Ureter (tissue), 1 donor: Measurements from ENCODE around the gene SMIM35. TPM values are rescaled to one million over a fixed set of nuclear protein-coding genes. Genes with fewer than 3 reads are reported as not detected.

Experiments used
- DNase-seq: peaks from one replicate; pipeline ENCODE4 v3.0.0-alpha.2; 2020; ENCODE audit warnings: low spot score
- total RNA-seq: library from RNA; stranded (reverse); gene quantifications from one replicate; pipeline ENCODE4 v1.2.4, GENCODE V29; 2023
- donor health status: DM: yes; HTN: yes; CAD: no.

SMIM35 gene
- total RNA-seq, 1 donor from 2014 or later: 0.13 TPM

DNA sequence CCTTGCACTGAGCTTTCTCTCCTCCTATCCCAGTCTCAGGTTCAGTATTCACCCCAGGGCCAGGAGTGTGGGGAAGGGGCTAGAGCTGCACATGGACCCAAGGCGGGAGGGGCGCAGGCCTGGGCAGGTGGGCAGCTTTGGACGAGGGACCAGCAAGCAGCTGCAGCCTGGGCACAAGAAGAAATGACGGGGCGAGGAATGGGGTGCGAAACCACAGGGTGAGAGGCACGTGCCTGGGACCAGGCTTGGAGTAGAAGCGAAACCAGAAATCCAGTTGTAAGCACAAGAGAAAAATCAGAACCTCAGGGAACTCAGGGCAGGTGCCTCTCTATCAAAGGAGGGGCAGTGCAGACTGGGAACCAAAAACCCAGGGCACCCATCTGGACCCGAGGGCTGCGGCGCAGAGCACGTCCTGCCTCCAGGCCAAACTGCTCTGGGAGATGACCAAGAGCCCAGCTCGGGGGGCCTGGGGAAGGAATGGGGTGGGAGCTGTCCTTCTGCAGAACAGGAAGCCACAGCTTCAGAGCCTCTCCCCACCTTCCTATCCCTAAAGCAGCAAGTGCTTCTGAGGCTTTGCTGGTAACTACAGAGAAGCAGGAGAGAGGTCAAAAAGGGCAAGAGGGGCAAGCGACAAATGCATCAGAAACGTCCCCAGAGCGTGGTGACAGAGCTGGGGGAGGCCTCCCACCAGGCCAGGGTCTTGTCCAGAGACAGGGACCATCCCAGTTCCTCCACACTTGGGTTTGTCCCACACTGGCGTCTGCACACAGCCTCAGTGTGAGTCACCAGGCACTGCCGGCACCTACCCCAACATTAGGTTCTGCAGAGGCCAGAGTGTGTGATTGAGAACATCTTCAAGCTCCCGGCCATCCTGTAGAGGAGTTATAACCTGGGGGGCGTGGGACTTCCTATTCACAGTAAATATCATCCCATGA is 28.2 kb downstream of the SMIM35 start:
- DNase-seq: no peak

DNA sequence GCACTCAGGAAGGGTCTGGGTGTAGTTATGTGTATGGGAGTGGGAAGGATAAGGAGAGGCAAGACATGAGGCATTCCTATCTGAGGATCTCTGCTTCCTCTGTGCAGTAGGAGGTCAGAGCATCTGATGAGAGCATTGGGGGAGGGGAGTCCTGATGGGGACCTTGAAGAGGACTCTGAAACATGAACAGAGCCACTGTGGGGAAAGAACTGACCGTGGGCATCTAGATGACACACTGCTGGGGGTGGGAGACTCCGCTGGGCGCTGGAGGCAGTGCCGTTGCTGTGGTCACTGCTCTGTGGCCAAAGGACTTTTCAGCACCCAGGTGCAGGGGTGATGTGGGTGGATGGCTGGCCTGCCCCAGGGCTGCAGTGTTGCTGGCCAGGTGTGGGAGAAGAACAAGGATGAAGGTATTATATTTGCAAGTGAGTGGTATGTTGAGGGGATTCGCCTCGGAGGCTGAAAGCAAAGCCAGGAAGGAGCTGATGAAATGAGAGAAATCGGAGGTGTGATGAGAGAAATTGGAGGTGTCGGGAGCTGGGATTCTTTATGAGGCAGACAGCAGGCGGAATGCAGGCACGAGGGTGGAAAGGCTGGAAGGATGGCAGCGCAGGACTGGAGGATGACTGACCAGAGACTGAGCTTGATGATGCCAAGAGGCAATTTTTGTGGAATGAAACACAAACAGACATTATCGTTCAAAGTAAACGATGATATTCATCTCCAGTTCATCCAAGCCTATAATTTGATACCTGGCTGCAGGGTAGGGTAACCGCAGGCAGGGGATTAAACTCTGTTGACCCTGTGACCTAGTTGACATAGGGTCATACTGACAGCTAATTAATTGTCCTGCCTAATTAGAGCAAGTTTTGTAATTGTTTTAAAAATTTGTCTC is 29.3 kb downstream of the SMIM35 start:
- no peak for DNase-seq

DNA sequence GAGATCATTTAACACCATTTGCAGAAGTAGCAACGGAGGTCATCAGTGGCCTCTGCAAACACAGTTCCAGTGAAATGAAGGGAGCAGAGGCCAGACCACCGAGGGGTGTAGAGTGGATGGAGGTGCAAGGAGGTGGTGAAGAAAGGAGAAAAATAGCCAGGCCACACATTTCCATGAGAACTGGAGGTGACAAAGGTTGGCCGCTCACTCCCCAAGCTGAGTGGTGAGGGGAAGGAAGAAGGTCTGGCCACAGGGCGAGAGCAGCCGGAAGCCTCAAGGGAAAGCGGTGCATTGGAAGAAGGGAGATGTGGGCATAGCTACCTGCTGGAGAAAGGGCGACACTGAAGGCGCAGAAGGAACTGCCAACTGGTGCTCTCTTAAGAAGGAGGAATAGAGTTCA is 30.0 kb downstream of the SMIM35 start:
- peak; percentile 34 for DNase-seq

DNA sequence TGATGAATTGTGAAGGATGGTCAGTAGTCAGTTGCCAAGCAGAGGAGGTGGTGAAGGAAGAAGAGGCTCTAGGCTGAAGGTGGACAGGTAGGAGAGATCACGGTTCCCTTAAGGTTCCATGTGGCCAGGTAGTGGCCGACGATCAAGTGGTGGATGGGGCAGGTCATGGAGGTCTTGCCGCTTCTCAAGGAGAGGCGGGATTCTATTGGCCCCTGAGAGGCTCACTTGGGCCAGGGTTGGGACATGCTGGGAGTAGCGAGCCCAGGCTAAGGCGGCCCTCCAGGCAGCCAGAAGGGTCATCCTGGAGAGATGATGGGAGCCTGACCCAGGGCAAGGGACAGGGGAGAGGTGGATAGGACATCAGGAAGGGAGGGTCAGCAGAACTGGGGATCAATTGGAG is 30.8 kb downstream of the SMIM35 start:
- DNase-seq: peak; percentile 34

DNA sequence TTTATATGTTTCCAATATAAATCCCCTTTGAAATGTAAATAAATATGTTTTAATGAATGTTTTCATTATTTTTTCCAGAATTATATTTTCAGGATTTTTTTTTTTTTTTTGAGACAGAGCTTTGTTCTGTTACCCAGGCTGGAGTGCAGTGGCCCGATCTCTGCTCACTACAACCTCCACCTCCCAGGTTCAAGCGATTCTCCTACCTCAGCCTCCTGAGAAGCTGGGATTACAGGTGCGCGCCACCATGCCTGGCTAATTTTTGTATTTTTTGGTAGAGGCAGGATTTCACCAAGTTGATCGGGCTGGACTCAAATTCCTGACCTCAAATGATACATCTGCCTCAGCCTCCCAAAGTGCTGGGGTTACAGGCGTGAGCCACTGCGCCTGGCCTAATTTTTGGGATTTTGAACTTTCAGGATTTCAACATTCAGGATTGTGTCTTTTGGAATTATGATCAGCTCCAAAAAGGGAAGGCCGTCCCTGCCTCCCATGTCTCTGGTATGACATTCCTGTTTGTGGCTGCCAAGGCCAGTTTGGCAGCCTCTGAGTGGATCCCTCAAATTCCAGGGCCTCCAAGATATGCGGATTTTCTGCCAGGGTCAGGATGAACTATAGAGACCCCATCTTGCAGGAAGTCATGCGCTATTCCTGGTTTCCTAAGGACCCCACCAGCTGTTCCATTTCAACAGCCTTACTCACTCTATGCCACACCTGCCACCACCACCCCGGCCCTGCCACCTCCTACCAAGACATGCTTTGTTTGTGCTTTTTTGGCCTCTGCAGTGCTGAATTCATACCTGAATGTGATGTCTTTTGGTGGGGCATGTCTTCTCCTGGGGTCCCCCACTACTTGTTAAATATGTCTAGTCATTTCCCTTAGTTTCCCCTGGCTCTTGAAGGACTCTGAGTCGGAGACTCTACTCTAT is 31.8 kb downstream of the SMIM35 start:
- DNase-seq: peak; percentile 41

DNA sequence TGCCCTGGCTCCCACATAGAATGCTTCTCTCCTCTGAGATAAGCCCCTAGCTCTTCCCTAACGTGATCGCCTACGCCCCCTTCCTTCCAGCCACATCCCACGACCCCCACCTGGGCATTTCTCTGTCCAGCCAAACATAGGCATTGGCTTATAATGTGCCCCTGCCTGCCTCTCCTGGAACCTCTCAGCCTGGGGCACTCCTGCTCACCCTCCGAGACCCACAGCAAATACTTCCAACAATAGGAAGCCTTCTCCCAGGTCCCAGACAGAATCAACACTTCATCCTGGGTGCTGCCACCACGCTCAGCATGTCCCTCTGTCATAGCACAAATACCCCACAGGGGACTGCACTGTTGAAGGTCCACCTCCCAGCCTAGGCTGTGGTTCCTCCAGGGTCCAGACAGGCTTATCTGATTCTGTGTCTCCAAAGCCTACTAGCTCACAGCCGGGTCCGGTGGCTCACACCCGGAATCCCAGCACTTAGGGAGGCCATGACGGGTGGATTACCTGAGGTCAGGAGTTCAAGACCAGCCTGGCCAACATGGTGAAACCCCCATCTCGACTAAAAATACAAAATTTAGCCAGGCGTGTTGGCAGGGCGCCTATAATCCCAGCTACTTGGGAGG is 34.1 kb downstream of the SMIM35 start:
- DNase-seq: peak; percentile 34

DNA sequence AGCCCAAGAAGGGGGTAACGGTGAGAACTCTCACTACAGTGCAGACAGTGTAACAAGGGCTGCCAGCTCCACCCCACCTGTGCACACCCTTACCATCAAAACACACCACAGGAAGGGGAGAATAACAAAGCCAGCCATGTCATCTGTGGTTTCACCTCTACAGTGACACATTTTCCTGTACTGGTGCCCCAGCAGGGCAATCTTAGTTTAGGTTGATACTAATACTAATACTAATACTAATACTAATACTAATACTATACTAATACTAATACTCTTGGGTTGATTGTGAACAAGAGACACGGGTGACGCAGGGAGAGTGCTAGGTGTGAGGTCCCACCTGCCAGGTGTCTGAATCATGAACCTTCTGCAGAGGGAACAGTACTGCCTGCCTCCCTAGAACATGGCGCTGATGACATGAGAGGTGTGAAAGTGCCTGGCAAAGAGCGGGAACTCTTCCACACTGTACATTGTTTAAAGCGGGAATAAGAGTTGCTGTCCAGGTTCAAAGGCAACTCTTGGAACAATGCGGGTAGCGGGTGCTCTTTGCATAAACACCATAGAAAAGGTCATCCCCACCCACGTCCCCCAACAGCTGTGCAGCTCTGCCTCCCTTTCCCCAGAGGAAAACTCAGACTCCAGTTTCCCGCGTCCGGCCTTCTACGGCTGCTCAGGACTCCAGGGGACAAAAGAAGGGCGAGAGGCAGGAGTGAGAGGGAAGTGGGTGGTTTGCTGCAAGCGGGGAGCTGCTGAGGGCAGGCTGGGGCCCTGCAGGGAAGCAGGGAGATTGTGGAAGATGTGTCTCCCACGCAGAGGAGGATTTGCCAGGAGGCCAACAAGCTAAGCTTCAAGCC is 34.9 kb downstream of the SMIM35 start:
- DNase-seq: peak; percentile 40

DNA sequence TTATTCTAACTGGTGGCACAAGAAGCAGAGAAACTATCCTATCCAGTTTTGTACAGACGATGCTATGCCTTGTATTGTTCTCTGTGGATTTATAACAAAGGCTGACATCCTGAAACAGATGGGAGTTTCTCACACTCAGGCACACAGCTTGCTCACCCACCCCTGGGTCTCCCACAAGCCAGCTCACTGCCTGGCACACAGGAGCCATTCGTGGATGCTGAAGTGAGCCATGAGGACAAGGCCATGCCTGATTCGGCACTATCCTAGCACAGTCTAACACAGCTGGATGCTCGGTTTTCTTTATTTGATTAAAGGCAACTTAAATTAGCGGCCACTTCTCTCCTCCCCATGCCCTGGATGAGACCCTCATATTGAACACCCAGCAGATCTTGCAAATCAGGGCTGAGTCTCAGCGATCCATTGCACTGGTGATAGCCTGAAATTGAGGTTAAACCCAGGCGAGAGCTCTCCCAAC is 35.6 kb downstream of the SMIM35 start:
- DNase-seq: no peak

DNA sequence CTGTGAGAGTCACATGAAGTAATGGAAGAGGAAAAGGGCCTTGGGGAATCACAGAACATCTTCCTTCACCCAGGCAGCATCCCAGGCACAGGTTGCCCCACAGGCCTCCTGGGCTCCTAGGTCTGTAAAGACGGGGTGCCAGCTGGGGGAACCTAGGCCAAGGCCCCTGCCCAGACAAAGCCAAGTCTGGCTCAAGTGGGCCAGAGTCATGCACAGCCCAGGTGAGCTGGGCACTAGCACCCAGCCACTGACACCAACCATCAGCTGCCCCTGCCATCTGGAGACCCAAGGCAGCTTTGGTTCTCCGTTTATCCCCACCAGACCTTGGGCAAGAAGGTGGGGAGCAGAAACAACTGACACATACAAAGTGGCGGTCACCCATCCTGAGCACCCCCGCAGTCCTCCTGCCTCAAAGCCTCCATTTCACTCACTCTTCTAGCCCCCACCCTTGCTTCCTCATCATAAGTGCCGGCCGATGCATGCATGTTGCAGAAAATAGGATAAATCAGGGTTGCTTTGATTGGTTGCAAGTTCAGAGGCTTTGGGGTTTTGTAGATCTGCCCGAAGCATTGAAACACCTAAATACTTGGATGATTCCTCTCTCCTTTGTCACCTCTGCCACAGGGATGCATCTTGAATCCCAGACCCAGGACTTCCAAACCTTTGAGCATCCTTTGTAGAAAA is 36.4 kb downstream of the SMIM35 start:
- DNase-seq: peak; percentile 31

DNA sequence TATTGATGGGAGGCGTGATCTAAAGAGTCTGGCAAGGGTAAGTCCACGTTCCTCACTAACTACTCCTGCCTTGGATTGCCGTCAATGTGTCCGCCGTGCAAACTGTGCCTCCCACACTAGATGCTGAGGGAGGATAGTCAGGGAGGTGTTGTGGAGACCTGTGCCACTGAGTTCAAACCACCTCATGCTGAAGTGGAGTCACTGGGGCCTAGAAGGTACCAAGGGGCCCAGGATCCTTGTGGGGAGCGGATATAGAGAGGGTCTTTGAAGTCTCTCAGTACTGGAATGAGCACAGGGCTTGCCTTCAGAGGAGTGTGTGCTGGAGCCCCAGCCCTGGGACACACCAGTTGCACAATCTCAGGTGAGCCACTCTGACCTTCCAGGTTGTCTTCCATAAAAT is 37.0 kb downstream of the SMIM35 start:
- no peak for DNase-seq

DNA sequence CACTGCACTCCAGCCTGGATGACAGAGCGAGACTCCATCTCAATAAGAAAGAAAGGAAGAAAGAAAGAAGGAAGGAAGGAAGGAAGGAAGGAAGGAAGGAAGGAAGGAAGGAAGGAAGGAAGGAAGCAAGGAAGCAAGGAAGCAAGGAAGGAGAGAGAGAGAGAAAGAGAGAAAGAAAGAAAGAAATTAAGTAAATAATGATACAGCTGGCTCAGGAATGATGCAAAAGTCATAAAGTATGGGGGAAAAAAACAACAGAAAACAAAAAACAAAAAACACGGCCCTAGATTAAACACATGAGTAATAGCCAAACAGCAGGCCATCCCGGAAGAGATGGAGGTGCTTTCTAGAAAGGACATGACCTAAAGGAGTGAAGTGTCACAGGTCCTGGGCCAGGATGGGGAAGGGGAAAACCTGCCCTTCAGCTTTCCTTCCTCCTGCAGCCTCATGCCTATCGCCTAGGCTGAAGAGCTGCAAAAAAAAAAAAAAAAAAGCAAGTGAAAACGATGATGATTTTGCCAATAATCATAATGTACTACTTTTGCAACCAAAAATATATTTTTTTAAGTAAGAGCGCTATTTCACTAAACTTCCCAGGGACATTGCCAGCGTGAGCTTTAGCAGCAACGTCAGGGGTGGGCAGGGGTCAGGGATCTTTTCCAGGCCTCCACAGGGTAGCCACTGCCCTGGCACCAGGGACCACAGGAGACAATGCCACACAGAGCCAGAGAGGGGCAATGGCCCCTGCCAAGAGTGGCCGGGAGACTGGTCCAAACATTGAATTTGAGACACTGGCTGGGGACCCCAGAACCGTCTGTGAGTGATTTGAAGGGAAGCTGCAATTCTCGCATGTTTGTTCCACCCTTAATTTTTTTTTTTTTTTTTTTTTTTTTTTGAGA is 38.0 kb downstream of the SMIM35 start:
- peak; percentile 34 for DNase-seq

DNA sequence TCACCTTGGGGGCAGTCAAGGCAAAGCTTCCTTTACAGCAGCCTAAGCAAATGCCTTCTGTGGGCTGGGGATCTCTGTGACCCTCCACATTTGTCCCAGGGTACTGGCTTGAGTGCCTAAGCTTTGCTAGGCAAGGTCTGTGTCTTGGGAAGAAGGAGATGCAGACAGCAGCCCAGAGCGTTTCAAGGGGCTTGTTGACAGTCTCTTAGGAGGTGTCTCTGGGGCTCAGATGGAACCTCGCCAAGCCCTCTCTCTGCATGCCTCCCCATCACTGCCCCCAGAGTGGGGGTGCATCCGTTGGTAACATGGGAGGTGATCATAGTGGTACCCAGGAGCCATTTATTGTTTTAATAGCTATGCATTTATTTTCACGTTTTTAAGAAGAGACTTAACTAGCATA is 39.0 kb downstream of the SMIM35 start:
- DNase-seq: peak; percentile 28

DNA sequence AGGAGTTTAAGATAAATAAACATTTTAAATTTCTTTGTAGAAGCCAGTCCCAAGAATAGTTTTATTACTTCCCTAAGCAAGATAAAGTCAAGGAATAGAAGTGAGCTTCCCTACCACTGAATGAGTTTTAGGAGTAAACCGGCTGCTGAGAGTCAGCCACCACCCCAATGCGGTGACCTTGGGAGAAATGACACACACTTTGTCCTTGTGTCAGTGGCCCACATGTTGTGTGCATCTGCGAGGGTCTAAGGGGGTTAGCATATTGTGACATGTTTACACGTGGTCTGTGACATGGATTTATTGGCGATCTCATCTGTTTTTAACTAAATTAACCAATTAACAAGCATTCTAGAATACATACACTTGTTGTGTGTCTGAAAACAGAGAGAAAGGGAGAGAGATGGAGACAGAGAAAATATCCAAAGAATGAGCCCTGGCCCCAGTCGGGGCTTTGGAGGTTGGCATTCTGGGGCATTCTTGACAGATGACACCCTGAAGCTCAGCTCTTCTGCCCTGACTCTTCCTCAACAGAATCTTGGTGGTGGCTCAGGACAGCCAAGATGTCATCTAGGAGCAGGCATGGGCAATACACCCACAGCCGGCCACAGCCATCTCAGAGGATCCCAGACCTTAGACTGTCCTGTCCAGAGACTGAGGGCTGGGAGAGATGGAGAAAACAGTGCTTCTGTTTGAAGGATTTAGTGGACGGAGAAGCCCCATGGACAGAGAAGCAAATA is 39.6 kb downstream of the SMIM35 start:
- peak; percentile 29 for DNase-seq

DNA sequence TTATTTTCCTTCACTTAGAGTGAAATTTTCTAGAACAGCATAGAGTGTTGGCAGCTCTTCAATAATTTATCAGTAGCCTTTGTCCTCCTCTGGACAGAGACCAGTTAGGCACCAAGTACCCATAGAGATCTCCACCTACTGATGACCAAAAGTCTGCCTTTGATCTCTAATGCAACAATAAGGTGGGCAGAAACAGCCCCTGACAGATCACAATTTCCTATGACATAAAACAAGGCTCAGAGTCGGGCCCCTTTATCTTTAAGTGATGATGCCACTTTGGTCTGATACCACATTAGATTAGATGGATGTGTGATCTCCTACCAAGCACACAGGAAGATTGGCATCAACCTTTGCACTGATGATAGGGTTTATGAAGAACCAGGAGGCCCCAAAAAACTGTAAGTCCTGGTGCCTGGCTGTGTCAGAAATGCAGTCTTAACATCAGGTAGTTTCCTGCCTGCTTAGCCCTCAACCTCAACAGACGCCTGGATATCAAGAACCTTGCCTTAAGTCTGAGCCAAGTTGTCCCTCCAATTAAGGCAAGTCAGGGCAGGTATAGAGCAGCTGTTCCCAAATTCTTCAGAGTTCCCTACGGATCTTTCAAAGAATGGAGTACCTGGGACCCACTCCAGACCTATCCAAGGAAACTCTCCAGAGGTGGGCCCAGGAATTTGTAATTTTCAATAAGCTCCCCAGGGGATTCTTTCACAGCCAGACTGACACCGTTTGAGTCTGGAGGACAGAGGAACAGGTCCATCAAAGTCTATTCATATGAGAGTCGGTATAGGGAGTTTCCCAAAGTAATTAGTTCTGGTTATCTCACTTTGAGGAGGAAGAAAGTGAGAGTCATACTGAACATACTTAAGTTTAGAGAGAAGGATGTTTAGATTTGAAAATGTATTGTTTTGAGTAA is 40.5 kb downstream of the SMIM35 start:
- DNase-seq: no peak

DNA sequence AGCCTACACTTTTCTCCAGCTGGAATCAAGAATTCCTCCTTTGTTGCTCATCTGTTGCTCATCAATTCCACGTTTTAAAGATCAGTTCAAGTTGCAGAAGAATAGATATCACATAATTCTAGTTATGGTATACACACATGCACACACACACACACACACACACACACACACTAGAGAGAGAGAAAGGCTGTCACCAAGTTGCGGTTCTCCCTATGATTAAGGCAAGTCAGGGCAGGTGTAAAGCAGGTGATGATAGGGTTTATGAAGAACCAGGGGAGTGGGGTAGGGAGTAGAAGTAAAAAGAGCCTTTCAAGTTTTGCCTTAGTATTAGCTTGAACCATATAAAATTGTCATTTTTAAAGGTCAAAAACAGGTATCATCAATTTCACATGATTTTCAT is 41.6 kb downstream of the SMIM35 start:
- no peak for DNase-seq

DNA sequence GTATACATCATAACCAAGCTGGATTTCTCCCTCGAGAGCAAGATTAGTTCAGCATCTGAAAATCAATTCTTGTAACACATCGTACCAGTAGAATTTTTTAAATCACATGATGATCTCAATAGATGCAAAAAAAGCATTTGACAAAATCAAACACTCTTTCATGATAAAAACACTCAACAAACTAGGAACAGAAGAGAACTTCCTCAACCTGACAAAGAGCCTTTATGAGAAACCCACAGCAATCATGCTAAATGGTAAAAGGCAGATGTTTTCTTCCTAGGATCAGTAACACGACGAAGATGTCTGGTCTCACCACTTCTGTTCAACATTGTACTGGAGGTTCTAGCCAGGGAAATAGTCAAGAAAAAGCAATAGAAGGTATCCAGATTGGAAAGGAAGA is 44.0 kb downstream of the SMIM35 start:
- no peak for DNase-seq

DNA sequence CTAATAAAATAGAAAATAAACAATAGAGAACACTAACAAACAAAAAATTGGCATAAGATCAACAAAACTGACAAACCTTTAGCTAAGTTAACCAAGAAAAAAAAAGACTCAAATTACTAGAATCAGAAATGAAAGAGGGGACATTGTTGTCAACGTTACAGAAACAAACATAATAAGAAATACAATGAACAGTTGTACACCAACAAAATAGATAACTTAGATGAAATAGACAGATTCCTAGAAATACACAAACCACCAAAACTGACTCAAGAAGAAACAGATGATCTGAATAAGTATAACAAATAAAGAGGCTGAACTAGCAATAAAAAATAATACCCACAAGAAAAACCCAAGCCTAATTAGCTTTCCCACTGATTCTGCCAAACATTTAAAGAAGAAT is 44.6 kb downstream of the SMIM35 start:
- DNase-seq: no peak
